GM19395 (cell line): ENCODE results near the gene PHLPP2.

Experiments
- ATAC-seq: cut with Tn5 transposase; IDR thresholded peaks from one replicate; pipeline ENCODE4 v1.9.1; 2021; ENCODE audit warnings: mild to moderate bottlenecking, moderate library complexity; ENCODE audit not compliant: unreplicated experiment

Gene PHLPP2

GRCh38 chr16:71670537-71670936 lies 54.0 kb downstream of the PHLPP2 start:
- no peak for ATAC-seq

DNA sequence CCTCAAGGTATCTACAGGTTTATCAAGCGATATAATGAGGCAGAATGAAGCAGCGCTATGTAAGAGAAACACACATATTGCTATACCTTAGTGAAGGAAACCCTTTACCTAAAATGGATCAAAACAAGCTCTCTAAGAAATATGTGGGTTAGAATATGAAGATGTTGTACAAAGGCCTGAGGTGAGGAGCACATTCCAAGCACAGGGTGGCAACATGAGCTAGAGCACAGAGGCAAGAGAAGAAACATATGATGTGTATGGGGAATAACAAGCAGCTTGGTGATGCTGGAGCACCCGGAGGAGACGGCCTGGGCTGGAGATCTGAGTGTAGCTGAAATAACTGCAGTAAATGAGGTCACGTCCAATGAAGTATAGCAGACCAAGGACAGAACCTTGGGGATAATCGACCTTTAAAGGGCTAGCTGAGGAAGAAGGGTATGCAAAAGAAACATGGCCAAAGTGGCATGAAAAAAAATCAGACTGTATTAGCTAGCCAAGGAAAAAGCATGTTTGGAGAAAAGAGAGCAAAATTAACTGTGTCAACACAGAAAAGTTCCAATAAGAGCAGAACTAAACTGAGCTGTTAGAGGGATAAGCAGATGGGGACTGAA lies 54.5 kb downstream of the PHLPP2 start:
- no peak for ATAC-seq

GRCh38 chr16:71666928-71667707 lies 57.4 kb downstream of the PHLPP2 start:
- no peak for ATAC-seq

DNA sequence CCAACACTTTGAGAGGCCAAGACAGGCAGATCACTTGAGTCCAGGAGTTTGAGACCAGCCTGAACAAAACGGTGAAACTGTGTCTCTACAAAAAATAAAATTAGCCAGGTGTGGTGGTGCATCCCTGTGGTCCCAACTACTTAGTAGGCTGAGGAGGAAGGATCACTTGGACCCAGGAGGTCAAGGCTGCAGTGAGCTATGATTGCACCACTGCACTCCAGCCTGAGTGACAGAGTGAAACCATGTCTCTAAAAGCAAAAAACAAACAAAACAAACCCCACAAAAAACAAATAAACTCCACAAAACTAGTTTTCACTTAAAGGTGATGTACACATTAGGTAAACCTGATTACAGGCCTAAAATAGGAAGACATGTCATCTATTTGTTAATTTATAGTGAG lies 58.2 kb downstream of the PHLPP2 start:
- ATAC-seq: no peak

- ATAC-seq: no peak
Measured at GRCh38 chr16:71659471-71659870, 65.0 kb downstream of the PHLPP2 start.

DNA sequence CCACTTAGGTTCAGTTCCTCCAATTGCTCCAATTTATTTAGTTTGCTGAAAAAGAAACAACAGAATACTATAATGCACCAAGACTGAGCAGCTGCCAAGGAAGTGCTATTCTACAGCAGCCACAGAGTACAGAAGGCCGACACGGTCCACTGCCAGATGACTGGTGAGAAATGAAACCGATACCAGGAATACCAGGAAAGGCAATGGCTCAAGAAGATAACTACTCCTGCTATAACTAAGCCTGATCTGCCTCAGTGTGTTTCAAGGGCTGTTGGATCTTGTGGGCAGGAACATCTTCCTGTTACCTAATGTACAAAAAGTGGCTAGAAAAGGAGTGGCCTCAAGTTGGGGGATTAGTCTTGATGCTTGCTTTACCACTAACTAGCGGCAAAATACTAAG lies 65.7 kb downstream of the PHLPP2 start:
- ATAC-seq: no peak

DNA sequence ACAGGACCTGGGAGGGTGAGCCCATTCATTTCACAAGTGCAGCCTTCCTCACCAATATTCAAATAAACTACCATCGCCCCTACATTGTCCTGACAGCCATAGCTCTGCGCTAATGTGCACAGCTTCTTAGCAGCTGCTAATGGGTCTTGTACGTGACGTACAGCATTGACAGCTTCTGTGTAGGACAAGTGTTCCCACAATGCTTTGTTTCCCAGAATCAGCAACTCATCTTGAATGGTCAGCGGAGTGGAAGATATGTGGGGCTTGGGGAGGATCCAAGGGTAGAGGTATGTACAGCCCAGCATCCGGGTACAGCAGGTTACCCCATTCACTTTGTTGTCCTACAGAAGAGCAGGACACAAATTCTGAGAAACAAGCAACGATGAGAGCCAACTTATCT lies 74.8 kb downstream of the PHLPP2 start:
- no peak for ATAC-seq

DNA sequence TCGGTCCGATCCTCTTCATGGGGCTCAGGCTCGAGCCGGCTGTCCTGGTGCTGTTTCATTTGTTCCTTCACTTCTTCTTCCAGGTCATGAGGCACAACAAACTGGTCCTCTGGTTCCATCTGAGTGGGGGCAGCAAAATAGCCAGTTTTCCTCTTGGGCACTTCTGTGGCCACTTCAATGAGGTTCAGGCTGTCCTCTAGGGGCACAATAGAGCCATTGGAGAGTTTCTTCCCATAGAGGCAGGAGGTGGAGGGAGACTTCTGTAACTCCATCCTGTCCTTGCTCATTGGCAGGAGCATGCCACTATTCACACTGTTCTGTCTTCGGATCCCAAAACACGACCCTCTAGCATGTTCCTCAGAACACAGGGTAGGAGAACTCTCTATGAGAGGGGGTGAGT lies 75.6 kb downstream of the PHLPP2 start:
- no peak for ATAC-seq

DNA sequence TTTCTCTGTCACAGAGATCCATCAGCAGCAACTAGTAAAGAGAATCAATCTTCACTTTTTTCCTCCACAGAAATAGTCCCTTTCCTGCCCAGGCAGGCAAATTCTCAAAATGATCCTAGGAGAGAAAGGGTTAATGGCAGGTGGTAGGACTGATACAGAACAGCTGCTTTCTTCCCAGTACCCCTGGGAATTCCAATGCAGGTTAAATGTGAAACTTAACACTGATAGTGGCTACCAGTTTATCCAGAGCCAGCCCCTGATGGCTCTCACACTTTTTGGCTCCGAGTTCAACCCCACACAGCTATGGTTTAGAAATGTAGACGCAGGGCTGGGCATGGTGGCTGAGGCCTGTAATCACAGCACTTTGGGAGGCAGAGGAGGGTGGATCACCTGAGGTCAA lies 76.3 kb downstream of the PHLPP2 start:
- no peak for ATAC-seq

GRCh38 chr16:71647391-71647790 lies 77.1 kb downstream of the PHLPP2 start:
- no peak for ATAC-seq

- ATAC-seq: no peak
Measured at GRCh38 chr16:71645450-71645849, 79.1 kb downstream of the PHLPP2 start.

DNA sequence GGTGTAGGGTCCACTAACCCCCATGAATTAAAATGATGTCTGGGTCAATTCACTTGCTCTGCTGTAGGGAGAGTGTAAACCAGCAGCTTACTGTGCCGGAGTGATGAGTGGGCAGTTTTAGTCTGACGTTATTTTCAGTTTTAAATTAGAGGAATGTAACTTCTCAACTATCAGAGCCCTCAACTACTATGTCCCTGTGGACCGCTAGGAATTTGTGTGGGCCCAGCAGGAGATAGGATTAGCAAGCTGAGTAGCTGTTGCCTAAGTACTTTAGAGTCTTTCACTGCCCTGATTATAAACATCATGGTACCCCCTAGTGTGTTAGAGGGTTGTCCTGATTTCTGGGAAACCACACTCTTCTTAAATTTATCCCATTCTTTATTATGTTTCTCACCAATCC lies 87.1 kb downstream of the PHLPP2 start:
- no peak for ATAC-seq

DNA sequence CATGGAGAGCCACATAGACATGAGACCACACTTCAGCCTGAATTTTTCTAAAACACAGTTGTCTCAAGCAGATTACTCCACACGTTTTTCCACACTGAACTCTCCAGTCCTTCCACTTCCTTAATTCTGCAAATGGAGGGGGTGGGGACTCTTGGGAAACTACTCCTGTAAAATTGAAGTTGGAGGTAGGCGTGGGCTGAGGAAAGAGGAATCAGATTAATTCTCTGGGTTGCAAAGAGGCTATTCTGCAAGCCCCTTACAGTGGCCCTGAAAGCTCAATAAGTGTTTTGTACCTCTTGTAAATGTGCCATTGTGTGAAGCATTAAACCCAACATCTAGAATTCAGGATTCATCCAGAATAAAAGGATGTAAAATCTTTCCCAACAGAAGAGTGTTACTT lies 88.9 kb downstream of the PHLPP2 start:
- ATAC-seq: no peak

GRCh38 chr16:71631776-71632175 lies 92.7 kb downstream of the PHLPP2 start:
- no peak for ATAC-seq

DNA sequence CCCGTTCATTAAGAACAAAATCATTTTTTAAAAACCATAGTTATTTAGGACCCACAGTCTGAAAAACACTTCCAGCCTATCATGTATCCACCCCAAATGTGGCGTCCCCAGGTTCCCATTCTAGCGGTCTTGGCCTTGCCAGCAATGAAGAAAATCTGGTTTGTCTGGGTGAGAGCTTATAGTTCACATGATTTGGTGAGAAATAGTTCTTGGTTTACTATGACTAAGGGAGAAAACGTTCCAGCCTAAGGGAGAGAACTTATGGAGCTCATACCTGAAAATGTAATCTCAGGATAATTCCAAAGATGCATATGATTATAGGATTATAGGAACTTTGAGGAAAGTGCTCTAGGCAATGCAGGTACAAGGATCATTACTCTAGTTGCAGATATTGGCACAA lies 93.7 kb downstream of the PHLPP2 start:
- ATAC-seq: no peak

GRCh38 chr16:71629278-71630016 lies 95.1 kb downstream of the PHLPP2 start:
- ATAC-seq: no peak

DNA sequence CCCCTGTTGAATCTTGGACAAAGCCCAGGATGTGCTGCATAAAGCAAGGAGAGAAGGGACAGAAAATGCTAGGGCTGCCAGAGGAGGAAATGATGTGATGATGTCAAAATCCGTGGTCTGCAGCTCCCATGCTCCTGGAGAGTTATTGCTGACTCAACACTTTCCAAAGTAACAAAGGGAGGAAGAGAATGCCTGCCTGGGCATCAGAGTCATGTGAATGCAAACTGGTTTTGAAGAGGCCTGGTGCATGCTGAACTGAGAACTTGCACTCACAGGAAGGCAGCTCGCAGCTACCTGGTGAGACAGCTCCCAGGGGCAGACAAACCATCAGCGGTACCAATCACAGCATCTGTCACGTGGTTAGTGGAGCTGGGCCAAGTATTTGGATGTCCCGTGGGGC lies 95.7 kb downstream of the PHLPP2 start:
- no peak for ATAC-seq

- ATAC-seq: no peak
Measured at GRCh38 chr16:71627731-71628181, 96.7 kb downstream of the PHLPP2 start.

DNA sequence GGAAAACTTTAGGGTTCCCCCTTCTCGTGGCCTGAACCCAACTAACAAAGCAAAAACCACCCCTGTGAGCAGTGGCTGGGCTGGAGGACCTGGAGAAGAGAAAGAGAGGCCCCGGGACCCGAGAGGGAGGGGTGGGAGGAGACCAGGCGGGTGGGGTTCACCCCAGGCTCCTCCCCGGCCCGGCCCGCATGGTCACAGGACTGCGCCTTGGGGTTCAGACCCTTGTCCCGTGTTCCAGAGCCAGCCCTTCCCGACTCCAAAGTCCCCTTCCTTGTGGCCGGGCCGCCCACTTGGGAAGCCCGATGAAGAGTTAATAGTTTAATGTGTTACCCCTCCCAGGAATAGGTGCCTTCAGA lies 97.7 kb downstream of the PHLPP2 start:
- ATAC-seq: no peak

DNA sequence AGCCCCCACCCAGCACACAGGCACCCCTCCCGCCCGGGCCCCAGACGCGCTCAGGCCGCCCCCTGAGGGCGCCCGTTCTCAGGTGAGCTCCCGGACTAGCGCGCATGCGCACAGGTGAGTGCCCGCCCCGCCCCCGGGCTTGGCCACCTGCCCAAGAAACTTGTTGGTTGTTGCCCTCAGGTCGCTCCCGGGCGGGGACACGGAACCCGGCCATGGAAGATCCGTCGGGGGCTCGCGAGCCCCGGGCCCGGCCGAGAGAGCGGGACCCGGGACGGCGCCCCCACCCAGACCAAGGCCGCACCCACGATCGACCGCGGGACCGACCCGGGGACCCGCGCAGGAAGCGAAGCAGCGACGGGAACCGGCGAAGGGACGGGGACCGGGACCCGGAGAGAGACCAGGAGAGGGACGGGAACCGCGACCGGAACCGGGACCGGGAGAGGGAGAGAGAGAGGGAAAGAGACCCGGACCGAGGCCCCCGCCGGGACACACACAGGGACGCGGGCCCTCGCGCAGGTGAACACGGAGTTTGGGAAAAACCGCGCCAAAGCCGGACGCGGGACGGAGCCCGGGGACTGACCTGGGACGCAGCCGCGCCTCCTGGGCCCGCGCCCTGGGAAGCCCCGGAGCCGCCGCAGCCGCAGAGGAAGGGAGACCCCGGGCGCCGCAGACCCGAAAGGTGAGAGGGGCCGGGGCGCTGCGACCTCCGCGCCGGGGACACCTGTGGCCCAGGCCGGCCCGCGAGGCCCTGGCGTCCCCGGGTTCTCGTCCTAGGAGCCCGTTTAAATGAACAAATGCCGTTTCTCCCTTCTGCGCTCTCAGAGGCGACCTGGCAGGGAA lies 98.3 kb downstream of the PHLPP2 start, which contains the start of gene MARVELD3:
TSS of gene MARVELD3 (plus strand) at position 167 of the 840 bp plus-strand sequence. CDS start at position 213, 46 bp downstream.
- ATAC-seq: no peak
